ENCODE measurements around the gene SLC49A3.

DNA sequence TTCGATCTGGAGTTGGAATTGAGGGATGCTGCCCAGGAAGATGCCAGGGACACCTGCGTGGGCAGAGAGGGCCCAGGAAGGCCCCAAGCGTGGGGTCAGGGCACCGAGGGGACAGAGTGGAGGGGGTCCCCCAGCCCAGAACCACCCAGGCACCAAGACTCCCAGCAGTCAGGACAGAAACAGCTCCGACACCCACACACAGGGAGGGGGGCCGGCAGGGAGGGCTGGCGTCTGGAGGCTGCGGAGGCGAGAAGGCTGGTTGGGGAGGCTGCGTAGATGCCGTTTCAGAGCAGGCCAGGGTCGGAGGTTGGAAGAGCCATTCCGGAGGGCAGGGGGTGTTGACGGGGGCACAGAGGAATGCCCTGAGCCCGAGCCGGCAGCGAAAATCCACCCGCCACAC is 38.5 kb downstream of the SLC49A3 start:
- TF ChIP-seq, protein P1, sequence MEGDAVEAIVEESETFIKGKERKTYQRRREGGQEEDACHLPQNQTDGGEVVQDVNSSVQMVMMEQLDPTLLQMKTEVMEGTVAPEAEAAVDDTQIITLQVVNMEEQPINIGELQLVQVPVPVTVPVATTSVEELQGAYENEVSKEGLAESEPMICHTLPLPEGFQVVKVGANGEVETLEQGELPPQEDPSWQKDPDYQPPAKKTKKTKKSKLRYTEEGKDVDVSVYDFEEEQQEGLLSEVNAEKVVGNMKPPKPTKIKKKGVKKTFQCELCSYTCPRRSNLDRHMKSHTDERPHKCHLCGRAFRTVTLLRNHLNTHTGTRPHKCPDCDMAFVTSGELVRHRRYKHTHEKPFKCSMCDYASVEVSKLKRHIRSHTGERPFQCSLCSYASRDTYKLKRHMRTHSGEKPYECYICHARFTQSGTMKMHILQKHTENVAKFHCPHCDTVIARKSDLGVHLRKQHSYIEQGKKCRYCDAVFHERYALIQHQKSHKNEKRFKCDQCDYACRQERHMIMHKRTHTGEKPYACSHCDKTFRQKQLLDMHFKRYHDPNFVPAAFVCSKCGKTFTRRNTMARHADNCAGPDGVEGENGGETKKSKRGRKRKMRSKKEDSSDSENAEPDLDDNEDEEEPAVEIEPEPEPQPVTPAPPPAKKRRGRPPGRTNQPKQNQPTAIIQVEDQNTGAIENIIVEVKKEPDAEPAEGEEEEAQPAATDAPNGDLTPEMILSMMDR (IDR thresholded peaks at IDR 0.05; ENCODE audit: control extremely low read depth in 1 of 3, insufficient read depth in 1 of 3, low read depth in 1 of 3, low read length in 3 of 3): no peak
- TF ChIP-seq JUND (IDR thresholded peaks at IDR 0.05; ENCODE audit: low read length) (no peak), CBX8 (IDR thresholded peaks at IDR 0.05; ENCODE audit: borderline replicate concordance, low read depth, low read length) (no peak), RFX5 (IDR thresholded peaks at IDR 0.05; ENCODE audit: borderline replicate concordance, low read depth, low read length) (no peak), PHF8 (conservative IDR thresholded peaks at IDR 0.05; ENCODE audit: low read depth, low read length) (no peak), YY1 (IDR thresholded peaks at IDR 0.05; ENCODE audit: low read depth, low read length) (no peak), GABPA (IDR thresholded peaks at IDR 0.05; ENCODE audit: borderline replicate concordance, insufficient read depth, low read length) (no peak), SP1 (IDR thresholded peaks at IDR 0.05; ENCODE audit: low read depth, low read length) (no peak), RAD21 (IDR thresholded peaks at IDR 0.05 in 1 of 2, conservative IDR thresholded peaks at IDR 0.05 in 1 of 2; ENCODE audit: low read depth in 2 of 2, low read length in 2 of 2) (no peak), RNF2 (IDR thresholded peaks at IDR 0.05; ENCODE audit: borderline replicate concordance, low read depth, low read length, missing control alignments, poor library complexity, severe bottlenecking) (no peak), NRF1 (IDR thresholded peaks at IDR 0.05; ENCODE audit: low read depth, low read length) (no peak), KDM5A (IDR thresholded peaks at IDR 0.05; ENCODE audit: low read length) (no peak)

Data from H1 (cell line).